Measurements from ENCODE around the gene LCE2C.
"Not testable (repeated sequence)": the region's sequence is repeated elsewhere in the genome, so short reads cannot be mapped to it uniquely, and the experiment has no call there.

LCE2C gene, protein sequence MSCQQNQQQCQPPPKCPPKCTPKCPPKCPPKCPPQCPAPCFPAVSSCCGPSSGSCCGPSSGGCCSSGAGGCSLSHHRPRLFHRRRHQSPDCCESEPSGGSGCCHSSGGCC

DNA sequence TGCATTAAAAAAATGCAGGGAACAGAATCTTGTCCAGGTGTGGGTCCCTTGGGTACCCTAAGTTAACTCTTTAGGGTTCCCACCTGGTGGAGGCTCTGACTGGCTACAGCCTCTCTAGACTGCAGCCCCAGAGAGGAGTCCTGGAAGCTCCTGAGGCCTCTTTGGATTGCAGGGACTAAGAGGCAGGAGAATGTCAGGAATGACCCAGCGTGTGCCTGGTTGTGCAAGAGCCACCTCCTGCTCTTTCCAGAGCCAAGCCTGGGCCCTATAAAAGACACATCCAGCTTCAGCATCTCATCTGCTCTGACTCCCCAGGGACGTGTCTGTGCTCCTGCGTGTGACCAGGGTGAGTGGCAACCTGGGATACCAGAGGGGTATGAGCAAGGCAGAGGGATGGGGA is at the start of gene LCE2C:
LCE2C (plus strand) TSS at position 297 of the 400 bp plus-strand sequence. CDS start 737 bp downstream, outside the sequence.
- DNase-seq (ENCODE audit: low spot score) = not testable (repeated sequence)

DNA sequence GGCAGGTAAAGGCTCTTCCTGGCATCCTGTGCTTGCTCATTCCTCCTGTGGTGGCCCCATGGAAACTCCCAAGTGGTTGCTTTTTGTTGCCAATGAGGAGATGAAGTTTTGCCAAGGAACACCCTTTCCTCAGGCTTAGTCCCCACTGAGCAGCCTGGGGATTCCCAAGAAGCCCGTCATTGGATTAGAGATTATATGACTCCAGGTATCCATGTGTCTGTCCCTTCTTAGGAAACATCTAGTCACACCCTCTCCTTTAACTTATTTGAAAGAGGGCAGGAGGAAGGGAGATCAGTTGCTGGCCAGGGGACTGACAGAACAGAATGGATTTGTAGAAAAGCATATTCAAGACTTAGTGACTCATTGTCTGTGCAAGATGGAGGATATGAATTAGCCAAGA is 48.3 kb upstream of the LCE2C start:
- DNase-seq (ENCODE audit: low spot score) = no peak

DNA sequence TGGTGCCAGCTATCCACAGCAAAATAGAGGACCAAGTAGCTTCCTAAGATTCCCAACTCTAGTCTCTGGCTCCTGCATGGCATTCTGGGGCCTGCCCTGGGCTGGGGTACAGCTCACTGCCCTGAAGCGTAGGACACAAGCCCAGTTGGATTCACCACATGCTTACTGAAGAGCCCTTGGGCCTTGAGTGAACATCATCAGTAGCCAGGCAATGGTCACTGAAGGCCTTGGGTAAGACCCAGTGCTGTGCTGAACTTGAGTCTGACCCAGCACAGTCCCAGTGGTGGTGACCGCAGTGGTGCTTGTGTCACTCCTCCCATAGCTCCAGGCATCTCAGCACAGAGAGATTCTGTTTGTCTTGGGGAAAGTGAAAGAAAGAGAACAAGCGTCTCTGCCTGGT is 44.5 kb upstream of the LCE2C start:
- DNase-seq (ENCODE audit: low spot score) = no peak

DNA sequence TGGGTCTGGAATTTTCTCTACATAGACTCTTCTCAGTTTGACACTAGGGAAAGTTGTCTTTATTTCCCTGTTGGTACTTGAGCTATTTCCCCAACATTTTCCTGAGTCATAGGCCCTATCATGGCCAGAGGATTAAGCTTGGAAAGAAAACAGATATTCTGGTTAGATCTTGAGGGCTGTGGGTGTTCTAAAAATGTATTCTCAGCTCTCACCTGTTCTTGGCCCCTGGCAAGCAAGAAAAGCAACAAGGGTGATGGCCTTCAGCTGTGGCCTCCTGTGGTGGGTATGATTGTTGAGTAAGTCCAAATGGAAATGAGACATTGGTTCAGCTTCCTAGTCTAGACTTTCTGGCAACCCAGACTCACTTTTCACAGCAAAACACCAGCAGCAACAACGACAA is 34.7 kb upstream of the LCE2C start:
- no peak for DNase-seq (ENCODE audit: low spot score)

DNA sequence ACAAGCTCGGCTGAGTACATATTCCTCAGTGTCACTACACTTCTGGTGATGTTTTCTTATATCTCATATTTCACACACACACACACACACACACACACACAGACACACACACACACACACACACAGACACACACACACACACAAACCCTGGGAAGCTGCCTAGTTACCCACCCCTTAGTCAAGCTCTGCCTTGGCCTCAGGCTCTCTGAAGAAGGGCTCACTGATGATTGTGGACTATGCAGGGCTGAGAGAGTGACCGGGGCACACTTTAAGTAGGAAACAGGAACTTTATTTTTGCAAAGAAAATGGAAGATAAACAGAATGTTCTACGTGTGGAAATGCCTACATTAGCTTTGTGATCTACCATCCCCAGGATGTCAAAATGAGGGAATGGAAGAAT is 31.1 kb upstream of the LCE2C start:
- no peak for DNase-seq (ENCODE audit: low spot score)

DNA sequence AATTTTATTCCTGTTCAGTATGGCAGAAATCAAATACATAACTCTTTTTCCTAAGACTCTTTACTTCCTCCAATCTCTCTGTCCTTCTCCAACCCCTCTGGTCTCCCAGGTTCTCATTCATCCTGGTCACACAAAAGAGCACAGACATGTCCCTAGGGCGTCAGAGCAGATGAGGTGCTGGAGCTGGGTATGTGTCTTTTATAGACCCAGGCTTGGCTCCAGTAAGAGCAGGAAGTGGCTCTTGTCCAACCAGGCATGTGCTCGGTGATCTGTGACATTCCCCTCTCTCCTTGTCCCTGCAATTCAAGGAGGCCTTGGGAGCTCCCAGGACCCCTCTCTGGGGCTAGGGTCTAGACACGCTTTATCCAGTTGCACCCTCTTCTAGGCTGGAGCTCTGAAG is 29.9 kb upstream of the LCE2C start:
- DNase-seq (ENCODE audit: low spot score) = no peak

DNA sequence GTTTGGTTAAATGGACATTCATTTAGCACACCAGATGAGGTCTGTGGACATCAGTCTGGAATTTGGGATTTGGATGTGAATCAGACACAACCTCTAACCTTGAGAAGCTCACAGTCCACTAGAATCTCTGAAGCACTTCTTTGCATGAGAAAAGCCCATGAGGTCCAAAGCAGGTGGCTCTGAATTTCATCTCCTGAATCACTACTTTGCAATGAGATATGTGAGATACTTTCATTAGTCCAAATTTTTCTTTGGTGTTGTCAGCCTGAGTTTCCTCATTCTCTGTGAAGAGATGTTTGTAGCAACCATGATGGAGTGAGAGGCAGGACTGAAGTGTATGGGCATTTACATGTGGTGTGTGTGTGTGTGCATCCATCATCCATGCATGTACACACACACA is 28.4 kb upstream of the LCE2C start:
- DNase-seq (ENCODE audit: low spot score) = no peak

DNA sequence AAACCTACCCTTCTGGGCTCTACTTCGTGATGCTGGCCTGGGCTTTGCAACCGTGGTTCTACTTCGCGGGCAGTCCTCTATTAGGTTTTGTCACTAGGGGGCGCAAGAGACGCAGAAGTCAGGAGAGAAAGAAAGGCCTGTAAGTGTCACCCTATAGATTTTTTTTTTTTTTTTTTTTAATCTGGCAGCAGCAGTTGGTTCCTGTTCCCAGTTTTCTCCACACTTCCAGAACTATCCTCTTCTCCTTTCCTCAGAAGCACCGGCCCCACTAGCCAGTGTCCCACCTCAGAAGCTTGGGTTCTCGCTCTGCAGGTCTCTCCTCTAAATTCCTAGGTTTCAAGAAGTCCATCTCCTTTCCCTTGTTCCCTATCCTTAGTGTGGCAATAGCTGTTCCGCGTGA is 21.0 kb upstream of the LCE2C start:
- DNase-seq (ENCODE audit: low spot score) = peak; percentile 57

DNA sequence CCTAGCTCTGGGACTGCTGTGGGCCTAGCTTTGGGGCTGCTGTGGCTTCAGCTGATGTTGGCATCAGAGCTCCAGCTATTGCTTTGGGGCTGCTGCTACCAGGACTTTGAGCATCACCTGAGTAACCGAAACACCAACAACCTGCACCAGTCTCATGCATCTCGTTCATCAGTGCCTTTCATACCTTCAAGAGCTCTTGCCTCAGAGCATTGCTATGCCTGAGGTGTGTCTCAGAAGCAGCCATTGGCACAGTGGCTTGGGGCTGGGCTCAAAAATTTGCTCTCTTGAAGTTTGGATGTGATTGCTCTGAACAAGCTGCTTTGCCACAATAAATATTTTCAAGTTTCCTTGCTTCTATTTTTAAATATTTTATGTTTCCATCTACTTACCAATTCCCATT is 18.6 kb upstream of the LCE2C start:
- DNase-seq (ENCODE audit: low spot score) = no peak

DNA sequence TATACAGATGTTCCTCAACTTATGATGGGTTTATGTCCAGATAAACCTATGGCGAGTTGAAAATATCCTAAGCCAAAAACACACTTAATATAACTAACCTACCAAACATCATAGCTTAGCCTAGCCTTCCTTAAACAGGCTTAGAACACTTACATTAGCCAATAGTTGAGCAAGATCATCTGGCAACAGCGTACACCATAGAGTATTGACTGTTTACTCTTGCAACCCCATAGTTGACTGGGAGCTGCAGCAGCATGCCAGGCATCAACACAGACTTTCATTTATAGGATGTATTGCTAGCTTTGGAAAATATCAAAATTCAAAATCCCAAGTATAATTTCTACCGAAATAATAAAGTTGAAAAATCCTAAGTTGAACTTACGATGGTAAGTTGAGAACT is 17.4 kb upstream of the LCE2C start:
- DNase-seq (ENCODE audit: low spot score) = no peak

DNA sequence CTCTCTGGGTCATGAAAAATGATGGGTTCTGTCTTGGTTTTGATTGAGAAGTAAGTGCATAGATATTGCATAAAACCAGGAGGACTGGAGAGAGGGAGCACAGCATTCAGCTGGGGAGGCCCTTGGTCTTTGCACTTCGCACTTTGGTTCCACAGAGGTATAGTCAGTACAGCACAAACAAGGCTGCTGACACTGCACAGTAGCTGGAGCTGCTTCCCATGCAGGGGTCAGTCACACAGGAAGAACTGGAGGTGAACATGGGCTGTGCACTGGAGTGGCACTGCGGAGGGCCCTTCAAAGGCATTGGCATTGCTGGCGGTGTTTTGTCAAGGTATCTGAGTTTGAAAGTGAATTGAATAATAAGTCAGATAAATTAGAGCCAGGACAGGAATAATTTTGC is 16.4 kb upstream of the LCE2C start:
- DNase-seq (ENCODE audit: low spot score) = no peak

DNA sequence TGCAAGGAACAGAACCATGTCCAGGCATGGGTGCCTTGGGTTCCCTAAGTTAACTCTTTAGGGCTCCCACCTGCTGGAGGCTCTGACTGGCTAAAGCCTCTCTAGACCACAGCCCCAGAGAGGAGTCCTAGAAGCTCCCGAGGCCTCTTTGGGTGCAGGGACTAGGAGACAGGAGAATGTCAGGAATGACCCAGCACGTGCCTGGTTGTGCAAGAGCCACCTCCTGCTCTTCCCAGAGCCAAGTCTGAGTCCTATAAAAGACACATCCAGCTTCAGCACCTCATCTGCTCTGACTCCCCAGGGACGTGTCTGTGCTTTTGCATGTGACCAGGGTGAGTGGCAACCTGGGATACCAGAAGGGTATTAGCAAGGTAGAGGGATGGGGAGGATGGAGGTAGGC is 12.0 kb upstream of the LCE2C start, which contains the start of gene LCE2D:
LCE2D (plus strand) TSS at position 283 of the 400 bp plus-strand sequence. CDS start 726 bp downstream, outside the sequence.
- DNase-seq (ENCODE audit: low spot score) = no peak

DNA sequence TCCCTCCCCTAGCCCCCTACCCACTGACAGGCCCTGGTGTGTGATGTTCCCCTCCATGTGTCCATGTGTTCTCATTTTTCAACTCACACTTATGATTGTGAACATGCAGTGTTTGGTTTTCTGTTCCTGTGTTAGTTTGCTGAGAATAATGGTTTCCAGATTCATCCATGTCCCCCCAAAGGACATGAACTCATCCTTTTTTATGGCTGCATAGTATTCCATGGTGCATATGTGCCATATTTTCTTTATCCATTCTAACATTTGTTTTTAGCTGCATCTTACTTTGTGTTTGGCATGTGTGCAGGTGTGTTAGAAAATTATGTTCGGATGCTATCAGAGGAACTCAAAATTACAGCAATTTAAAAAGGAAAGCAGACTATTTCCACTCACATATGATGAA is 8.9 kb upstream of the LCE2C start:
- DNase-seq (ENCODE audit: low spot score) = not testable (repeated sequence)

DNA sequence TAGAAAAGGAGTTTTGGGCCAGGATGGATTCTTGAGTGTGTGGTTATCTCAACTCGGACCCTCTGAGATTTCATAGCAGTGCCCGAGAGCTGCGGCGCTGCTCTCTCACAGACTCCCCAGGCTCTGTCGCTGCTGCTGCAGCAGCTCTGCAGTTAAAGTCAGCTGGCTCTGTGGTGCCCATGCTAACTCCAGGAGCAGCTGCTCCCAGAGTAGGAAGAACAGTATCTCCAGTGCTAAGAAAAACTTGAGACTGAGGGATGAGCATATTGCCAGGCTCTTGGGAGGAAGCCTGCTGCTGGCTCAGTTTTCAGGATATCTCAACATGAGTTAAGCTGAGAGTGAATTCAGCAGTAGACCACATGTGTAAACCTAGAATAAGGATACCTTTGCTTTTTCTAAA is 7.4 kb upstream of the LCE2C start:
- DNase-seq (ENCODE audit: low spot score) = no peak

DNA sequence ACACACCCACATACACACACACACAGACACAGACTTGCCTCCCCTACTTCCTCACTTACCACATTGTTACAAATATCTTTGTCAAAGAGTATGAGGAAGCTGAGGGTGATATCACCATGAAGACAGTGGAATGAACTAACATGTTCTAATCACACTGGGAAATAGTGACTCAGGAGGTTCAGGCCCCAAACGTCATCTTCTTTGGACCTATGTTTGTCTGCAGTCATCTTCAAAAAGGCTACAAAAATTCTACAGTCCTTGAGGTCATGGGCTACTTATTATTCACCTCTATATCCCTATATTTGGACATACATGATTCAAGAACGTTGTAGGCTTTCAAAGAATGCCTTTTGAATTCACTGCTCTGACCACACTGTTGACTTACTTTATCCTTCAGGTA is 2.1 kb upstream of the LCE2C start:
- DNase-seq (ENCODE audit: low spot score) = no peak

DNA sequence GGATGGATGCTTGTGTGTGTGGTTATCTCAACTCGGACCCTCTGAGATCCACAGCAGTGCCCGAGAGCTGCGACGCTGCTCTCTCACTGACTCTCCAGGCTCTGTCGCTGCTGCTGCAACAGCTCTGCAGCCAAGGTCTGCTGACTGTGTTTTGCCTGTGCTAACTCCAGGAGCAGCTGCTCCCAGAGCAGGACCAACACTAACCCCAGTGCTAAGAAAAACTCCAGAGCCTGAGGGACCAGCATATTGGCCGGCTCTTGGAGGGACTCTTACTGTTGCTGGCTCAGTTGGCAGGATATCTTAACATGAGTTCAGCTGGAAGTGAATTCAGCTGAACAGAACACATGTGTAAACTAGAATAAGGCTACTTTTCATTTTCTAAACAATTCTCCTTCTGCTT is 4.4 kb downstream of the LCE2C start:
- DNase-seq (ENCODE audit: low spot score) = no peak

DNA sequence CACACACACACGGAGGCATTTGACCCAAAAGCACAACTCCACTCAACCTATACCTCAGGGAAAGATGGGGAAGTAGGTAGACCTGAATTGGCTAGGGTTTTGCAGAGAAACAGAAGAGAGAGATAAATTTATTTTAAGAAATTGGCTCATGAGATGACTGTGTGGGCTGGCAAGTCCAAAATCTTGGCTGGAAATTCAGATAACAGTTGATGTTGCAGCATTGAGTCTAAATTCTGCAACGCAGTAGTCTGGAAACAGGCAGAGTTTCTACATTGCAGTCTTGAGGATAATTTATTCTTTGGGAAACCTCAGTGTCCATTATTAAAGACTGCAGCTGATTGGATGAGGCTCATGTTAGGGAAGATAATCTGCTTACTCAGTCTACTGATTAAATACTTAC is 6.5 kb downstream of the LCE2C start:
- DNase-seq (ENCODE audit: low spot score) = no peak

DNA sequence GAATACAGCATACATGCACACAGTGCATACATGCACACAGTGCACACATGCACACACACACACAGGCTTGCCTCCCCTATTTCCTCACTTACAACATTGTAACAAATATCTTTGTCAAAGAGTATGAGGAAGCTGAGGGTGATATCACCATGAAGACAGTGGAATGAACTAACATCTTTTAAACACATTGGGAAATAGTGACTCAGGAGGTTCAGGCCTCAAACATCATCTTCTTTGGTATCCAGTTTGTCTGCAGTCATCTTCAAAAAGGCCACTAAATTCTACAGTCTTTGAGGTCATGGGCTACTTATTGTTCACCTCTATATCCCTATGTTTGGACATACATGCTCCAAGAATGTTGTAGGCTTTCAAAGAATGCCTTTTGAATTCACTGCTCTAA is 8.8 kb downstream of the LCE2C start:
- DNase-seq (ENCODE audit: low spot score) = no peak

DNA sequence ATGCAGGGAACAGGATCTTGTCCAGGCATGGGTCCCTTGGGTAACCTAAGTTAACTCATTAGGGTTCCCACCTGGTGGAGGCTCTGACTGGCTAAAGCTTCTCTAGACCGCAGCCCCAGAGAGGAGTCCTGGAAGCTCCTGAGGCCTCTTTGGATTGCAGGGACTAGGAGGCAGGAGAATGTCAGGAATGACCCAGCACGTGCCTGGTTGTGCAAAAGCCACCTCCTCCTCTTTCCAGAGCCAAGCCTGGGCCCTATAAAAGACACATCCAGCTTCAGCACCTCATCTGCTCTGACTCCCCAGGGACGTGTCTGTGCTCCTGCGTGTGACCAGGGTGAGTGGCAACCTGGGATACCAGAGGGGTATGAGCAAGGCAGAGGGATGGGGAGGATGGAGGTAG is 10.7 kb downstream of the LCE2C start, which contains the start of gene LCE2B:
LCE2B (plus strand) TSS at position 301 of the 400 bp plus-strand sequence. CDS start 721 bp downstream, outside the sequence.
- DNase-seq (ENCODE audit: low spot score) = not testable (repeated sequence)

DNA sequence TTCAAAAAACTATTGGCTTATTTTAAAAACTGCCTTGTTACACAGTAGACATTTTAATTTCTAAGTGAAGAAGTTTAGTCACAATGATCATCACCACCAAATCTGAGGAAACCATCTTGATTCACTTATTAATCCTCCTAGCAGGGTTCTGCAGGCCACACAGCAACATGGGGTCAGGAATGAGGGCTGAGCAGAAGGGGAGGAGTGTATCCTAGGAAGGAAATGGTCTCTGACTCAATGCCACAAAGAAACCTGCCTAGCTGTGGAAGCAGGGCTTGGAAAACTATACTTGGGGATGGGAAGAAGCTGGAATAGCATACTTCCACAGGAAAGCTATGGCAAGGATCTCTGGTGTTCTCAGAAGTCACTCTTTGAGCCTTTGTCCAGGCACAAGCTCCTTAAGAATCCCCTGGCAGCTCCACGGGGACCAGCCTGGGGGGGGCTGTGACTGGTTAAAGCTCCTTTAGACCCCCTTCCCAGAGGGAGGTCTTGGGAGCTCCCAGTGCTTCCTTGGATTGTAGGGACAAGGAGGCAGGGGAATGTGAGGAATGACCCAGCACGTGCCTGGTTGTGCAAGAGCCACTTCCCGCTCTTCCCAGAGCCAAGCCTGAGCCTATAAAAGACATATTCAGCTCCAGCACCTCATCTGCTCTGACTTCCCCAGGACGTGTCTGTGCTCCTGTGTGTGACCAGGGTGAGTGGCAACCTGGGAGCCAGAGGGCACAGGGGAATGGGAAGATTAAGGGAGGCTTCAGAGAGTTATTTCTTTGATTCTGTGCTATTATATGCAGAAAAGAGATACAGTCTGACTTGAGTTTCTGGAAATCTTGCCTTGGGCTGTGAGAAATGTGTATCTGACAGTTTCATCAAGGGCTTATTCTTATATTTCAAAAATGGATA is 22.9 kb downstream of the LCE2C start, which contains the start of gene LCE2A:
LCE2A (plus strand) TSS at position 645 of the 900 bp plus-strand sequence. CDS start 557 bp downstream, outside the sequence.
- no peak for DNase-seq (ENCODE audit: low spot score)

DNA sequence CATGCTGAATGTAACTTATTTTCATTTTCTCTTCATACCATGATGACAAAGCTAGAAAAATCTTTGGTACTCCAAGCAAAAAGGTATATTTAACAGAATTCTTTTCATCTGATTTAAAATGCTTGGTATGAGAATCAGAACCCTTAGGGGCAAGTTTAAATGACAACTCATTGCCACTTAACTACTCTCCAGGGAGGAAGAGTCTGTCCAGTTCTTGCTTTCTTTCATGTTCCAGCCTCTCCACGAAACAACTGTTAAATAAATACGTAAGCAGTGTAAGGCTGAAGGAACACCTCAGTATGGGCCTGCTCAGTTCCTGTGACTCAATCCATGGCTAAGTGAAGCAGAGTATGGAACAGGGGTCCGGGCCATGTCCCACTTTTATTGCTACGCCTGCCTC is 24.7 kb downstream of the LCE2C start:
- no peak for DNase-seq (ENCODE audit: low spot score)

DNA sequence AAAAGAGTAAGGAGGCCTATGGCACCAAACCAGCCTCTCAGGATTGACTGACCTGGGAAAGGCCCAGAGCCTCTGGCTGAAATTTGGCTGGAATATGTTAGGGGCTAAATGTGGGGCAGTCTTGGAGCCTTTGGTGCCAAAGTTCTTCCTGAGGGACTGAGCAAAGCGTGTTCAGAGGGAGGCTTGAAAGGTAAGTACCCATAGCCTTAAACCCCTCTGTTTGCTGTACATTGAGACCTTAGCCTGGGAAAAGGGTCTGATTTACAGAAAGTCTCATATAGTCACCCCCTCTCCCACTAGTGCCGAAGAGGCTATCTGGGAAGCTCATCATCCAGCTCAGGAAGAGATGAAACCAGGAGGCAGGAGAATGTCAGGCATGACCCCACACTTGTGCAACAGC is 32.8 kb downstream of the LCE2C start, which contains the start of gene LCE4A:
LCE4A (plus strand) TSS at position 301 of the 400 bp plus-strand sequence. CDS start 916 bp downstream, outside the sequence.
- DNase-seq (ENCODE audit: low spot score) = no peak

DNA sequence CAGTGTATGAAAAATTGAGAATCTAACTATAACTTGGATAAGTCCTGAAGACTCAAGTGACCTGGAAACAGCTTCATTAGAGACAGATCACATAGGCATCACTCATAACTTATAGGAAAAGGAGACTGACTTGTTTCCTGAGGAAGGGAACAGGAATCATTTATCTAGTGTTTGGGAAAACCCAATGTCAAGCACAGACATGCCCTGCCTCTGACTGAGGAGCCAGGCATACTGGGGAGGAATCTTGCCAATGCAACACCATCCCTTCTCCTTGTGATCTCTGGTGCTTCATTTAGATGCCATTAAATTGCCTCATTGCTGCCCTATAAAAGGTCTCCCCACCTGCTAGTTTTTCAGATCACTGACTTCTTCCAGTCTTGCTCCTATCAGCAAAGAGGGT is 43.2 kb downstream of the LCE2C start:
- DNase-seq (ENCODE audit: low spot score) = no peak
